Hematopoietic multipotent progenitor cell treated with erythropoietin and hydrocortisone succinate and interleukin-3 and kit ligand, for 4 days (in vitro differentiated cells): ENCODE results near the gene OR56A1.
"Not testable (repeated sequence)": the region's sequence is repeated elsewhere in the genome, so short reads cannot be mapped to it uniquely, and the experiment has no call there.

Source experiments
- DNase-seq: peaks from one replicate; pipeline ENCODE4 v3.0.0-alpha.2; 2015

The OR56A1 gene

DNA sequence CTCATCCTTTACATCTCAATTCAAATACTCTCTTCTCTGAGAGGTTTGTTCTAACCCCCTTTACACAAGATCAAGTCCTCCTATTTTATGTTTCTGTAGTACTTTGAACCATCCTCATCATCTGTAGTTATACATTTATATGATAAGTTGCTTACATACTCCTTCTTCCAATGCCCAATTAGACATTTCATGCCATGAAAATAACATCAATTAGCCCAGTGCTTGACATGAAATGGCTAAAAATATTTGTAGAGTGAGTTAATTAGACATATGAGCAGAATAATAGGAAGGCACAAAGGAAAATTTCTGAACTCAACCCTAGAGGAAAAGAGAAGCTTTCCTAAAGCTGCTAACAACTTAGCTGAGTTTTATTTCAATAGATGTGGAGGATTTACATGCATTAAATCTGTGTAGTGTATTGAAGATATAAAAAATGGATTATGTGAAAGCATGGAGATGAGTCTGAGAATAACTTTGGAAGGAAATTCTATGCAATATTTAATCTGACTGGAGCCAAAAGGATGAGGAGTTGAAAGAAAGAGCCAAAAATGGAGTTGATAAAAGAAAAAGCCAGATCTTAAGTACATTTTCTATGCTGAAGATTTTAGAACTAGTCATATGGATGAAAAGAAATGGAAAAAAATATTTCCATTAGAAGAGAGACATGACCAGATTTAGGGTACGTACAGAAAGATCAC lies at the start of gene OR56A1:
TSS of gene OR56A1 (minus strand) at position 51 of the 698 bp plus-strand sequence. CDS start 3,066 bp downstream, outside the sequence.
- DNase-seq = no peak

- DNase-seq = no peak
Observed at GRCh38 chr11:6079463-6079862, 48.9 kb upstream of the OR56A1 start.

GRCh38 chr11:6077723-6078122 lies 47.2 kb upstream of the OR56A1 start:
- DNase-seq = no peak

DNA sequence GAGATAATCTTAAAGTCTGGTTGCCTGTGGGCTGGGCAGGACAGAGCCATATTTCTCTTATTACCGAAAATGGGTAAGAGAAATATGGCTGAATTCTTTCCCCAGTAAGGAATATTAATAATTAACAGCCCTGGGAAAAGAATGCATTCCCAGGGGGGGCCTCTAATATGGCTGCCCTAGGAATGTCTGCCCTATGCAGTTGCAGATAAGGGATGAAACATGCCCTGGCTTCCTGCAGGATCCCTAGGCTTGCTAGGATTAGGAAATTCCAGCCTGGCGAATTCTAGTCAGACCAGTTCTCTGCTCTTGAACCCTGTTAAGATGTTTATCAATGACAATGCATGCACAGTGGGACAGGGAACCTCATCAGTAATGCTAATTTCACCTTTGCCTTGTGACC lies 45.9 kb upstream of the OR56A1 start:
- not testable (repeated sequence) for DNase-seq

GRCh38 chr11:6067502-6067901 lies 36.9 kb upstream of the OR56A1 start:
- DNase-seq = no peak

GRCh38 chr11:6062691-6063358 lies 32.3 kb upstream of the OR56A1 start:
- no peak for DNase-seq

- no peak for DNase-seq
Observed at GRCh38 chr11:6061475-6061874, 30.9 kb upstream of the OR56A1 start.

- peak; percentile 5 for DNase-seq
Observed at GRCh38 chr11:6057452-6057851, 26.9 kb upstream of the OR56A1 start.

GRCh38 chr11:6055569-6055968 lies 25.0 kb upstream of the OR56A1 start:
- no peak for DNase-seq

GRCh38 chr11:6052374-6052773 lies 21.8 kb upstream of the OR56A1 start:
- no peak for DNase-seq

- no peak for DNase-seq
Observed at GRCh38 chr11:6040874-6041273, 10.3 kb upstream of the OR56A1 start.

DNA sequence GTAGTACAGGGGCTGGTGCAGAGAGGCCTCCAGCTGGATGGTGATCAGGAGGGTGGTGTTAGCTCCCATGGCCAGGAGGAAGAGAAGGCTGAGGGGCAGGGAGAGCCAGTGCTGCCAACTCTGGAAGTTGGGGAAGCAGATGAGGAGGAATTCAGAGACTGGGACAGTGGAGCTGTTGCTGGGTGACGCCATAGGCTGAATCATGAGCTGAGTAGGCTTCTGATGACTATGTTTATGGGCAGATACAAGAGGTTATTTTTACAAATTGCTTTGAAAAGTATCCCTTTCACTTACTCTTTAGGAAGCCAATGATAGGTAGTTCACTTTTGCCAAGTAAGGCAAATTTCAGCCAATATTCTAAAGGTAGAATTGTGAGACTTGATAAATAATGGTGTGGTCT lies 3.1 kb downstream of the OR56A1 start:
- no peak for DNase-seq

DNA sequence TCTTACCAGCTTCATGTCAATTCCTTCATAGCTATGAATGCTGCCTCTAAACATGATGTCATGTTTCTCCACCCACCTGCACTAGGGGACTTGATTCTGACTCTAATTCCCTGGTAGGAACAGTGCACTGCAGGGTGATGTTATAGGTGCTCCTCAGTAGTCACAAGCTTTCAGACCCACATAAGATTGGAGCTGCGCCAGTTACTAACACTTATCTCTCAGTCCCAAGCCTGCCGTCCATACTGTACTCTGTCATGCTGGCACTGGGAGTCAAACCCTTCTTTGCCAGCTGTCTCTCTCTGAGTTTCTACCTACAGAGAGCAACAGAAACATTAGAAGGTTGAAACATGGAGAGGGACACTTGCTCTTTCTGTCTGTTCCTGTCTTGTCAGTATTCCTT lies 5.5 kb downstream of the OR56A1 start:
- peak; percentile 58 for DNase-seq

- DNase-seq = peak; percentile 72
Observed at GRCh38 chr11:6022956-6023355, 7.6 kb downstream of the OR56A1 start.

DNA sequence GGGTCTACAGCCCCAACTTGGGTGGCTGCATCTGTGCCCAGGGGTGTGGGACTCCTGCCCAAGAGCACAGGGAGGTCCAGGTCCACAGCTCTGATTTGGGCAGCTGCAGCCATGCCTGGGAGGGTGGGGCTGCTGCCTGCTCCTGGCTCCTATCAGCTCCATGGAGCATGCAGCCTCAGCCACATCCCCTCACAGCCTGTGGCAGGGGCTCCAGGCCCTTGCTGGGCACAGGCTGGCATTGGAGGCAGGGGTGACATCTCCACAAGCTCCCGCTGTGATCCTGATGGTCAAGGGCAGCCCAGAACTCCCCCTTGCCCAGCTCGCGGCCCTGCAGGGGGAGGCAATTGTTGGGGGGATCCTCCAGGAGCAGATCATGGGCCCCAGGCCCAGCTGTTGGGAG lies 17.5 kb downstream of the OR56A1 start:
- DNase-seq = no peak

DNA sequence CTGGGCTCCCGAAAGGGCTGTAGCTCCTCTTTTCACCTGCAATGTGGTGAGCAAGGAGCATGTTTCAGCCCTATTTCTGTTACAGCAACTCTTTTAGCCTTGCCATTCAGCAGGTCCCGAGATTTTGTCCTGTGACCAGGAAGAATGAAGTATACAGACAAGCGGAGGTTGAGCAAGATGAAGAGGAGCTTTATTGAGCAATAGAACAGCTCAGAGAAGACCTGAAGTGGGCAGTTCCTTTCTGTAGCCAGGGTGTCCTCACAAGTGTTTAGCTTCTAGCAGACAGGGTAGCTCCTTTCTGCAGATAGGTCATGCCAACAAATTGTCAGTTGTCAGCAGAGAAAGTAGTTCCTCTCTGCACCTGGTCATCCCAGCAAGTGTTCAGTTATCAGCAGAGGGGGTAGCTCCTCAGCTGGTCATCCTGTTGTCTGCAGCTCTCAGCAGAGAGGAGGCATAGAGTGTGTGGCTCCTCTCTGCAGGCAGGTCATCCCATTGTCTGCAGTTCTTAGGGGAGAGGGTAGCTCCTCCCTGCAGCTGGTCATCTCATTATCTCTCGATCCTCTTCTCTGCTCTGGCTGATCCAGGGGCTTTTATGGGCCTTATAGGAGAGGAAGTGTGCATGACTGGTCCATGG lies 18.4 kb downstream of the OR56A1 start:
- DNase-seq = peak; percentile 13

GRCh38 chr11:6006846-6007245 lies 23.7 kb downstream of the OR56A1 start, which contains the start of gene OR56A4:
Gene OR56A4, minus strand, starts transcription at chr11:6006946. Its CDS starts 3,954 bp downstream, at chr11:6002992.
- DNase-seq = no peak

- DNase-seq = no peak
Observed at GRCh38 chr11:6006395-6006794, 24.2 kb downstream of the OR56A1 start.

DNA sequence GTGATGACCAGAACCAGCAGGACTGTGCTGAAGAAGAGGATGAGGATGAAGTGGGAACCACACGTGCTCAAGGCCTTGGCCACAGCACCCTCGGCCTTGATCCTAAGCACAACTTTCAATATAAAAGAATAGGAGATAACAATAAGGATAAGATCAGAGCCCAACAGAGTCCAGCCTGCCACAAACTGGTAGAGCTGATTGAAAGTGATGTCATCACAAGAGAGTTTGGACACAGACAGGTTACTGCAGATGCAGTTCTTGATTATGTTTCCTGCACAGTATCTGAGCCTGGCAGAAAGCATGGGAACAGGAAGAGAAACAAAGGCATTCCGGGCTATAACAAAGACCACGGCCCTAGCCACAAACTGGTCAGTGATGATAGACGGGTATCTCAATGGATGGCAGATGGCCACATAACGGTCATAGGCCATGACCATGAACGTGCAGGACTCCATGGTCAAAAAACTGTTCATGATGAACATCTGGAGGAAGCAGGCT lies 28.3 kb downstream of the OR56A1 start:
- no peak for DNase-seq

DNA sequence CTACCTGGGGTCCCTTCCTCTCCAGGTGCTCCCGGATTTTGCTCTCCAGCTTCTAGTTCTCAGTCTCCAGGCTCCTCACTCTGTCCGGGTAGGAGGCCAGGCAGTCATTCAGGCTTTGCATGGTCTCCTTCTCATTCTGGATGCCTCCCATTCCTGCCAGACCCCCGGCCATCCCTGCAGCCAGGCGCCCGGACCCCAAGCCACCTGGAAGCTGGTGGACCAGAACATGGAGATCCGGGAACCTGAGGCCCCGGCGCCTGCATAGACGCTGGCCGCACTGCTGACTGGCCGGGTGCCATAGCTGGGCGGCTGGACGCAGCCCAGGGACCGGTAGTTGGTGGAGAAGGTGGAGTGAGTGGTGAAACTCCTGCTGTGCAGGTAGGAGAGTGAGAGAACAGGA lies 35.8 kb downstream of the OR56A1 start:
- DNase-seq = no peak

- DNase-seq = peak; percentile 32
Observed at GRCh38 chr11:5992604-5993251, 37.8 kb downstream of the OR56A1 start.

GRCh38 chr11:5992150-5992549 lies 38.4 kb downstream of the OR56A1 start:
- no peak for DNase-seq

- DNase-seq = no peak
Observed at GRCh38 chr11:5989203-5989602, 41.4 kb downstream of the OR56A1 start.
